ENCODE measurements around the gene SURF4.

SURF4 gene

GRCh38 chr9:133351526-133351907, 24.3 kb downstream of the SURF4 start:
- H3K36me3 ChIP-seq (ENCODE audit: control insufficient read depth, low read length), result peaks cover 58% of the 10 kb centered on the region

GRCh38 chr9:133349965-133350616, 25.8 kb downstream of the SURF4 start:
- no peak overlapping the region for H3K27ac ChIP-seq (ENCODE audit: low read depth, low read length)
- peaks cover 16% of the 10 kb centered on the region; the same call in 1 of the 2 replicates for H4K20me1 ChIP-seq (ENCODE audit: control insufficient read depth, insufficient read depth, low read depth, low read length)
- H3K4me1 ChIP-seq (ENCODE audit: control insufficient read depth, low read length), result peaks cover 40% of the 10 kb centered on the region
- H3K9me3 ChIP-seq (ENCODE audit: control insufficient read depth, insufficient read depth, low read length), result no peaks in the 10 kb centered on the region
- peaks cover 66% of the 10 kb centered on the region for H3F3A ChIP-seq (ENCODE audit: control insufficient read depth, insufficient read depth)
- H3K9me2 ChIP-seq (replicated peaks; ENCODE audit: control insufficient read depth, low read length), result no peaks in the 10 kb centered on the region
- H3K27me3 ChIP-seq (ENCODE audit: control insufficient read depth, low read length), result no peaks in the 10 kb centered on the region
- peak overlapping the region; percentile 83 for H3K4me3 ChIP-seq (ENCODE audit: low read length)
- H3K36me3 ChIP-seq (ENCODE audit: control insufficient read depth, low read length), result peaks cover 73% of the 10 kb centered on the region
- H3K79me2 ChIP-seq (ENCODE audit: control insufficient read depth, low read length), result peaks cover 61% of the 10 kb centered on the region
- peak overlapping the region; percentile 98 for H3K4me2 ChIP-seq (ENCODE audit: low read length)
- TF ChIP-seq EZH2phosphoT487 (IDR thresholded peaks at IDR 0.05; ENCODE audit: borderline replicate concordance, low read length), result no peak
- no peak for TF ChIP-seq CTCF (IDR thresholded peaks at IDR 0.05; ENCODE audit: low read depth, low read length, poor library complexity, severe bottlenecking)

More at GRCh38 chr9:133351526-133351907, 24.3 kb downstream of the SURF4 start:
- no peak for TF ChIP-seq CTCF (IDR thresholded peaks at IDR 0.05; ENCODE audit: low read depth, low read length, poor library complexity, severe bottlenecking)
- no peak for TF ChIP-seq EZH2phosphoT487 (IDR thresholded peaks at IDR 0.05; ENCODE audit: borderline replicate concordance, low read length)
- Histone ChIP-seq H3K79me2 (ENCODE audit: control insufficient read depth, low read length) (peaks cover 57% of the 10 kb centered on the region), H3K4me2 (ENCODE audit: low read length) (no peak overlapping the region), H3K27ac (ENCODE audit: low read depth, low read length) (no peak overlapping the region), H3F3A (ENCODE audit: control insufficient read depth, insufficient read depth) (peaks cover 74% of the 10 kb centered on the region), H3K4me3 (ENCODE audit: low read length) (no peak overlapping the region), H3K9me2 (replicated peaks; ENCODE audit: control insufficient read depth, low read length) (no peaks in the 10 kb centered on the region), H3K27me3 (ENCODE audit: control insufficient read depth, low read length) (no peaks in the 10 kb centered on the region), H3K4me1 (ENCODE audit: control insufficient read depth, low read length) (peaks cover 42% of the 10 kb centered on the region), H3K9me3 (ENCODE audit: control insufficient read depth, insufficient read depth, low read length) (no peaks in the 10 kb centered on the region), H4K20me1 (ENCODE audit: control insufficient read depth, insufficient read depth, low read depth, low read length) (peaks cover 16% of the 10 kb centered on the region; the same call in 1 of the 2 replicates)

GRCh38 chr9:133348718-133349573, 26.9 kb downstream of the SURF4 start:
- Histone ChIP-seq H3K27me3 (ENCODE audit: control insufficient read depth, low read length) (no peaks in the 10 kb centered on the region), H3K27ac (ENCODE audit: low read depth, low read length) (peak overlapping the region; percentile 81), H3K4me2 (ENCODE audit: low read length) (peak overlapping the region; percentile 98), H3K36me3 (ENCODE audit: control insufficient read depth, low read length) (peaks cover 84% of the 10 kb centered on the region), H3K9me2 (replicated peaks; ENCODE audit: control insufficient read depth, low read length) (no peaks in the 10 kb centered on the region), H3K4me3 (ENCODE audit: low read length) (peak overlapping the region; percentile 83), H4K20me1 (ENCODE audit: control insufficient read depth, insufficient read depth, low read depth, low read length) (peaks cover 16% of the 10 kb centered on the region; the same call in 1 of the 2 replicates), H3F3A (ENCODE audit: control insufficient read depth, insufficient read depth) (peaks cover 55% of the 10 kb centered on the region), H3K79me2 (ENCODE audit: control insufficient read depth, low read length) (peaks cover 57% of the 10 kb centered on the region), H3K4me1 (ENCODE audit: control insufficient read depth, low read length) (peaks cover 30% of the 10 kb centered on the region), H3K9me3 (ENCODE audit: control insufficient read depth, insufficient read depth, low read length) (no peaks in the 10 kb centered on the region)
- TF ChIP-seq EZH2phosphoT487 (IDR thresholded peaks at IDR 0.05; ENCODE audit: borderline replicate concordance, low read length) (no peak), CTCF (IDR thresholded peaks at IDR 0.05; ENCODE audit: low read depth, low read length, poor library complexity, severe bottlenecking) (no peak)
